ENCODE measurements around the gene ZNF496.

The ZNF496 gene

GRCh38 chr1:247316590-247317197 is 15.0 kb downstream of the ZNF496 start:
- no peak overlapping the region for H3K4me3 ChIP-seq (ENCODE audit: low read length)
- no peak for TF ChIP-seq CTCF (conservative IDR thresholded peaks at IDR 0.05; ENCODE audit: low read depth, low read length)
- no peak for DNase-seq (ENCODE audit: low read depth)

- DNase-seq (ENCODE audit: low read depth), result no peak
- TF ChIP-seq CTCF (conservative IDR thresholded peaks at IDR 0.05; ENCODE audit: low read depth, low read length), result no peak
- H3K4me3 ChIP-seq (ENCODE audit: low read length), result no peak overlapping the region
Observed at GRCh38 chr1:247304031-247304430, 27.6 kb downstream of the ZNF496 start.

GRCh38 chr1:247303216-247303615 is 28.5 kb downstream of the ZNF496 start:
- no peak for TF ChIP-seq CTCF (conservative IDR thresholded peaks at IDR 0.05; ENCODE audit: low read depth, low read length)
- DNase-seq (ENCODE audit: low read depth), result no peak

GRCh38 chr1:247301176-247301540 is 30.5 kb downstream of the ZNF496 start:
- H3K4me3 ChIP-seq (ENCODE audit: low read length), result no peak overlapping the region
- TF ChIP-seq CTCF (conservative IDR thresholded peaks at IDR 0.05; ENCODE audit: low read depth, low read length), result no peak
- no peak for DNase-seq (ENCODE audit: low read depth)

More at GRCh38 chr1:247303216-247303615, 28.5 kb downstream of the ZNF496 start:
- no peak overlapping the region for H3K4me3 ChIP-seq (ENCODE audit: low read length)

GRCh38 chr1:247300491-247301175 is 31.0 kb downstream of the ZNF496 start:
- no peak for DNase-seq (ENCODE audit: low read depth)
- no peak overlapping the region for H3K4me3 ChIP-seq (ENCODE audit: low read length)
- TF ChIP-seq CTCF (conservative IDR thresholded peaks at IDR 0.05; ENCODE audit: low read depth, low read length), result no peak

GRCh38 chr1:247299723-247300381 is 31.8 kb downstream of the ZNF496 start:
- DNase-seq (ENCODE audit: low read depth), result no peak
- no peak for TF ChIP-seq CTCF (conservative IDR thresholded peaks at IDR 0.05; ENCODE audit: low read depth, low read length)
- no peak overlapping the region for H3K4me3 ChIP-seq (ENCODE audit: low read length)

Data from retinal pigment epithelial cell (primary cell).